MM.1S (cell line): ENCODE measurements around the gene SNX15.

Source experiments
- DNase-seq: peaks from one replicate; pipeline ENCODE4 v3.0.0-alpha.2; 2015
- H2AFZ ChIP-seq: fragments of 300-600 bp; sonication (generic); 2 replicates; pipeline ENCODE4 v1.6.0; 2016; ENCODE audit warnings: antibody characterized with exemption, low read length
- H3F3A ChIP-seq: fragments of 300-600 bp; sonication (generic); 2 replicates; pipeline ENCODE4 v1.6.1; 2016; ENCODE audit warnings: mild to moderate bottlenecking, antibody characterized with exemption, low read length, moderate library complexity, mixed read lengths; ENCODE audit not compliant: insufficient read depth
- H3K27ac ChIP-seq: fragments of 300-600 bp; sonication (generic); 2 replicates; pipeline ENCODE4 v1.5.1; 2016; ENCODE audit warnings: mild to moderate bottlenecking, low read length
- H3K27me3 ChIP-seq: fragments of 300-600 bp; sonication (generic); replicated peaks from 2 replicates; pipeline ENCODE4 v1.6.0; 2016; ENCODE audit warnings: low read length; ENCODE audit not compliant: insufficient read depth
- H3K36me3 ChIP-seq: fragments of 300-600 bp; sonication (generic); replicated peaks from 2 replicates; pipeline ENCODE4 v1.6.1; 2016; ENCODE audit warnings: mild to moderate bottlenecking, low read length, mixed read lengths; ENCODE audit not compliant: insufficient read depth
- H3K4me1 ChIP-seq: fragments of 300-600 bp; sonication (generic); 2 replicates; pipeline ENCODE4 v1.6.1; 2016; ENCODE audit warnings: low read length, mixed read lengths
- H3K4me2 ChIP-seq: fragments of 300-600 bp; sonication (generic); 2 replicates; pipeline ENCODE4 v1.6.0; 2016; ENCODE audit warnings: low read depth, low read length
- H3K4me3 ChIP-seq: fragments of 300-600 bp; sonication (generic); 2 replicates; pipeline ENCODE4 v1.5.1; 2016; ENCODE audit warnings: low read length, mixed read lengths
- H3K79me2 ChIP-seq: fragments of 300-600 bp; sonication (generic); 2 replicates; pipeline ENCODE4 v1.6.1; 2016; ENCODE audit warnings: mixed run types, low read length, mixed read lengths
- H3K9ac ChIP-seq: fragments of 300-600 bp; sonication (generic); 2 replicates; pipeline ENCODE4 v1.6.1; 2016; ENCODE audit warnings: low read length, mixed read lengths
- H3K9me2 ChIP-seq: fragments of 300-600 bp; sonication (generic); replicated peaks from 2 replicates; pipeline ENCODE4 v1.6.1; 2016; ENCODE audit warnings: mild to moderate bottlenecking, low read length, mixed read lengths; ENCODE audit not compliant: insufficient read depth
- H3K9me3 ChIP-seq: fragments of 300-600 bp; sonication (generic); replicated peaks from 2 replicates; pipeline ENCODE4 v1.6.1; 2016; ENCODE audit warnings: mild to moderate bottlenecking, low read length, mixed read lengths; ENCODE audit not compliant: insufficient read depth
- H4K20me1 ChIP-seq: fragments of 300-600 bp; sonication (generic); 2 replicates; pipeline ENCODE4 v1.6.1; 2016; ENCODE audit warnings: mild to moderate bottlenecking, low read length, moderate library complexity, mixed read lengths; ENCODE audit not compliant: insufficient read depth
- EZH2 ChIP-seq: fragments of 300-600 bp; sonication (generic); optimal IDR thresholded peaks from 2 replicates; pipeline ENCODE3; 2017; ENCODE audit warnings: low read depth, mild to moderate bottlenecking, antibody characterized with exemption, low read length, mixed read lengths
- EZH2phosphoT487 ChIP-seq: fragments of 300-600 bp; sonication (generic); IDR thresholded peaks from 2 replicates; pipeline ENCODE4 v1.6.1; 2018; ENCODE audit warnings: antibody characterized with exemption, low read length
- TF ChIP-seq, protein P1 (sequence below): fragments of 300-600 bp; sonication (generic); IDR thresholded peaks from 2 replicates; pipeline ENCODE4 v1.5.1; 2016; ENCODE audit warnings: antibody characterized with exemption, low read length, mixed read lengths

Gene SNX15

DNA sequence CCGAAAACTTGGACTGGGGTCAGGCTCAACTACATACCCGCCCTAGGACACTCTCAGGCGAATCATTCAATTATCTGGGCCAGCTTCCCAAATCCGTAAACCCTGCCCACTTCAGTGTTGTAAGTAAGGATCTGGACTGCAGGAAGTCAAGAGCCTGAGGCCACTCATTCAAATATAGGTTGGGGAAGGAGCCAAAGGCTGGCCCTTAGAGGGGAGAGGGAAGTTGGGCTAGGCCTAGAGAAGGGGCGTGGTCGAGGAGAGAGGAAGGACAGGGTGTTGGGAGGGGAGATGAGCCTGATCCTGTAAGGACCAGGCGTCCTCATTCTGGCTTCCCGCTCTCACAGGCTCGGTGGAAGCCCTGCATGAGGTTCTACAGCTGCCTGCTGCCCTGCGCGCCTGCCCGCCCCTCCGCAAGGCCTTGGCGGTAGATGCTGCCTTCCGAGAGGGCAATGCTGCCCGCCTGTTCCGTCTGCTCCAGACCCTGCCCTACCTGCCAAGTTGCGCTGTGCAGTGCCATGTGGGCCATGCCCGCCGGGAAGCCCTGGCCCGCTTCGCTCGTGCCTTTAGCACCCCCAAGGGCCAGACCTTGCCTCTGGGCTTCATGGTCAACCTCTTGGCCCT, 16.8 kb downstream of the SNX15 start:
- Histone ChIP-seq H3K27ac (no peak overlapping the region), H3K4me3 (no peak overlapping the region), H3F3A (peaks cover 12% of the 10 kb centered on the region), H3K9ac (no peak overlapping the region), H3K36me3 (no peaks in the 10 kb centered on the region), H3K4me1 (peaks cover 13% of the 10 kb centered on the region), H3K27me3 (no peaks in the 10 kb centered on the region), H3K9me3 (no peaks in the 10 kb centered on the region), H3K9me2 (no peaks in the 10 kb centered on the region), H3K4me2 (no peak overlapping the region), H3K79me2 (peaks cover 42% of the 10 kb centered on the region), H2AFZ (no peak overlapping the region), H4K20me1 (no peaks in the 10 kb centered on the region)
- no peak for DNase-seq
- no peak for TF ChIP-seq EZH2phosphoT487
- TF ChIP-seq, protein P1, sequence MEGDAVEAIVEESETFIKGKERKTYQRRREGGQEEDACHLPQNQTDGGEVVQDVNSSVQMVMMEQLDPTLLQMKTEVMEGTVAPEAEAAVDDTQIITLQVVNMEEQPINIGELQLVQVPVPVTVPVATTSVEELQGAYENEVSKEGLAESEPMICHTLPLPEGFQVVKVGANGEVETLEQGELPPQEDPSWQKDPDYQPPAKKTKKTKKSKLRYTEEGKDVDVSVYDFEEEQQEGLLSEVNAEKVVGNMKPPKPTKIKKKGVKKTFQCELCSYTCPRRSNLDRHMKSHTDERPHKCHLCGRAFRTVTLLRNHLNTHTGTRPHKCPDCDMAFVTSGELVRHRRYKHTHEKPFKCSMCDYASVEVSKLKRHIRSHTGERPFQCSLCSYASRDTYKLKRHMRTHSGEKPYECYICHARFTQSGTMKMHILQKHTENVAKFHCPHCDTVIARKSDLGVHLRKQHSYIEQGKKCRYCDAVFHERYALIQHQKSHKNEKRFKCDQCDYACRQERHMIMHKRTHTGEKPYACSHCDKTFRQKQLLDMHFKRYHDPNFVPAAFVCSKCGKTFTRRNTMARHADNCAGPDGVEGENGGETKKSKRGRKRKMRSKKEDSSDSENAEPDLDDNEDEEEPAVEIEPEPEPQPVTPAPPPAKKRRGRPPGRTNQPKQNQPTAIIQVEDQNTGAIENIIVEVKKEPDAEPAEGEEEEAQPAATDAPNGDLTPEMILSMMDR = no peak
- TF ChIP-seq EZH2 = no peak

DNA sequence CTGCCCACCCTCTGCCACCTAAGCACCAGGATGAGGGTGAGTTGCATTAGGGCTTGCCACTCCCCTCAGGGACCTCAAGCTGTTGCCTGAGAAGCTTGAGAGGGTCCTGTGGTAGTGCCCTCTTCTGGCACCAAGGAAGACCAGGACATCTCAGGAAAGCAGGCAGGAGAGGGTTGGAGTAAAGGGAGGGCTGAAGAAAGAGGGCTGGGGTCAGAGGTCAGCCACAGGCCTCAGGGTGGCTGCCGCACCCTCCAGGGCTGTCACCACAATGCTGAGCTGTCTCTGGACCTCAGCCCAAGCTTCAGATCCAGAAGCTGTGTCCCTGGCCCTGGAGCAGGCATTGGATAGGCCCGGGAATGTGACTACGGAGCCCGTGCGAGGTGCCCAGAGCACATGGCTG, 17.8 kb downstream of the SNX15 start:
- Histone ChIP-seq H3K27ac (no peak overlapping the region), H3K9me3 (no peaks in the 10 kb centered on the region), H3K36me3 (no peaks in the 10 kb centered on the region), H2AFZ (no peak overlapping the region), H3K27me3 (no peaks in the 10 kb centered on the region), H3K4me2 (no peak overlapping the region), H3K9ac (no peak overlapping the region), H3F3A (peaks cover 11% of the 10 kb centered on the region), H3K79me2 (peaks cover 42% of the 10 kb centered on the region), H3K9me2 (no peaks in the 10 kb centered on the region), H4K20me1 (no peaks in the 10 kb centered on the region), H3K4me3 (no peak overlapping the region), H3K4me1 (peaks cover 10% of the 10 kb centered on the region)
- DNase-seq = no peak
- no peak for TF ChIP-seq EZH2phosphoT487
- TF ChIP-seq, protein P1 = no peak

DNA sequence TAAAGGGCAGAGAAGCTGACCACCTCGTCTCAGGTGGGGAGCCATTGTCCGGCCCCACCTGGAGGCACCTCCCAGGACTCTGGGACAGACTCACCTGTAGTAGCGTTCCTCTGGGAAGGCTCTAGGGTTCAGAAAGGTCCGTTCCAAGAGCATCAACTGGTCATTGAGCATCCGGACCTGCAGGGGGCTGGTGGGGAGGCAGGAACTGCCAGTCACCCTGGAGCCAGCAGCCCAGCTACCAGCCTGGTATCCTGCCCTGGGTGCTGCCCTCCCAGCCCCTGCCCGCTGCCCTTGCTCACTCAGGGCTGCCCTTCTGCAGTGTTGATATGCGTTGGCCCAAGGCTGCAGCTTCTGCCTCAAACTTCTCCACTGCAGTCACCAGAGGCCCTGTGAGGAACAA, 18.5 kb downstream of the SNX15 start:
- Histone ChIP-seq H3K79me2 (peaks cover 42% of the 10 kb centered on the region), H3K27ac (no peak overlapping the region), H3K27me3 (no peaks in the 10 kb centered on the region), H3K9ac (no peak overlapping the region), H3K9me3 (no peaks in the 10 kb centered on the region), H2AFZ (no peak overlapping the region), H3K4me1 (peaks cover 8% of the 10 kb centered on the region; the same call in 1 of the 2 replicates), H4K20me1 (no peaks in the 10 kb centered on the region), H3K4me3 (no peak overlapping the region), H3K4me2 (no peak overlapping the region), H3K36me3 (no peaks in the 10 kb centered on the region), H3K9me2 (no peaks in the 10 kb centered on the region), H3F3A (peaks cover 6% of the 10 kb centered on the region)
- DNase-seq = no peak
- TF ChIP-seq EZH2phosphoT487 (no peak), EZH2 (no peak)
- TF ChIP-seq, protein P1 = no peak
